Fibroblast of peridontal ligament (primary cell): ENCODE data around the gene SCUBE3.

Source experiments
- DNase-seq: peaks from one replicate; pipeline ENCODE4 v3.0.0-alpha.2; 2010; ENCODE audit errors: extremely low read depth

Gene SCUBE3

GRCh38 chr6:35213824-35214756, at the start of gene SCUBE3:
SCUBE3 (plus strand) TSS chr6:35213956; CDS start chr6:35214419, 463 bp downstream.
- peak; percentile 25 for DNase-seq

- no peak for DNase-seq
Measured at GRCh38 chr6:35164277-35164676, 49.5 kb upstream of the SCUBE3 start.

DNA sequence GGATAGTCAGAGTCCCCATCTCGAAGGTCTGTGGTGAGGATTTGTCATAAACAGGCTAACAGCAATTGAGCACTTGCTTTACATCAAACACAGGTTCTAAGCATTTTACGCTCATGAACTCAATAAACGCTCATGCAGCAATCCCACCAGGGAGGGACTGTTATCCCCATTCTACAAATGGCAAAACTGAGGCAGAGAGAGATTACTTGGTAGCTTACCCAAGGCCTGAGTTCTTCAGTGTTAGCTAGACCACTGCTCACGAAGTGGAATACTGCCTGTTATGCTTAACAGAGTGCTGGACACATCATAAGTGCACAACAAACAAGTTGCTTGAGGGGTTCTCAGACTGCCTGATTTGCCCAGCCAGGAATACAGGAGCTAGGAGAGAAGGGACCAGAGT, 48.9 kb upstream of the SCUBE3 start:
- DNase-seq: no peak

DNA sequence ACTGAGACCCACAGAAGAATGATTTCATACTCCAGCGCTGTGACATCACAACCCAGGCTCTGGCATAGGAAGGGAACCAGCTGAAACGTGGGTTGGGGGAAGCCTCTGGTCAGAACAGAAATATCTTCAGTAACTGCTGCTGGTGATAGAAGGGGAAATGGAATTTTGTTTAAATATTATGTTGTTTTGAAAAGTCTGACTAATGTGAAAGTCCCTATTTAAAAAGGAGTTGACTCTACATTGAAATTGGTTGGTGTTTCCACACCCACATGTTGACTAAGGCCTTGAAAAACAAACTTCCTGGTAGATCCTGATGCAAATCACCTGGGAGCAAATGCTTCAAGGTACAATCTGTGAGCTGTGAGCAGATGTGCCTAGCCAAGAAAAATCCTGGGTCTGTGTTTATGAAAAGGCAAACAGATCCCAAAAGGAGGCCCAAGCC, 48.1 kb upstream of the SCUBE3 start:
- peak; percentile 58 for DNase-seq

GRCh38 chr6:35166116-35166515, 47.6 kb upstream of the SCUBE3 start:
- DNase-seq: no peak

GRCh38 chr6:35166520-35166919, 47.2 kb upstream of the SCUBE3 start:
- no peak for DNase-seq

- DNase-seq: no peak
Measured at GRCh38 chr6:35167505-35167904, 46.3 kb upstream of the SCUBE3 start.

GRCh38 chr6:35168461-35168861, 45.3 kb upstream of the SCUBE3 start:
- DNase-seq: no peak

GRCh38 chr6:35170166-35170565, 43.6 kb upstream of the SCUBE3 start:
- peak; percentile 71 for DNase-seq

DNA sequence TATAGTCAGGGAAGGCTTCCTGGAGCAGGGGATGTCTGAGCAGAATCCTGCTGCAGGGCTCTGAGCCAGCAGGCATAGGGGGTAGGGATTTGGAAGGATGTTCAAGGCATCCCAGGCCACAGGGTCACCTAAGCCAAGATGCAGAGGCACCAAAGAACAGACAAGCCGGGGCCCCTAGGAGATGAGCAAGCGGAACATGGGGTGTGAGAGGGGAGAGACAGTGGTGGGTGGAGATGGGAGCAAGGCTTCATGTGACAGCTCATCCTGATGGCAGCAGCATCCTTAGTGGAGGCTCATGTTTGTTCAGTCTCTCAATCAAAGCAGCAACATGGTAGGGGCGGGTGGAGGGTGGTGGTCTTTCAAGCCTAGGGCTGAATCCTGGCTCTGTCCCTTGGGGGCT, 42.9 kb upstream of the SCUBE3 start:
- DNase-seq: no peak

GRCh38 chr6:35173044-35173426, 40.7 kb upstream of the SCUBE3 start:
- DNase-seq: no peak

- no peak for DNase-seq
Measured at GRCh38 chr6:35173427-35174087, 40.2 kb upstream of the SCUBE3 start.

DNA sequence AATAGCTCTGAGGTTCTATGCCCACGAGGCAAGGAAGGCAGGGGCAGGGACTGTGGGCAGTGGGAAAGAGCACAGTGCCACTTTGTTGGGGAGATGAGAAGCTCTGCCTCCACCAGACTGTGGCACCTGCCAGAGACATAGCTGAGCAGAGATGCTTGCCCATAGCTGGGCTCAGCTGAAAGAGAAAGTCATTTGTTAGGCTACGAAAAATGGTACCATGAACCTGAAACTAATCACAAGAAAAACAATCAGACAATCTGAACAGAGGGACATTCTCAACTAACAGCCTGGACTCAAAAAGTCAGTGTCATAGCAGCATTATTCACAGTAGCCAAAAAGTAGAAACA, 39.7 kb upstream of the SCUBE3 start:
- no peak for DNase-seq

DNA sequence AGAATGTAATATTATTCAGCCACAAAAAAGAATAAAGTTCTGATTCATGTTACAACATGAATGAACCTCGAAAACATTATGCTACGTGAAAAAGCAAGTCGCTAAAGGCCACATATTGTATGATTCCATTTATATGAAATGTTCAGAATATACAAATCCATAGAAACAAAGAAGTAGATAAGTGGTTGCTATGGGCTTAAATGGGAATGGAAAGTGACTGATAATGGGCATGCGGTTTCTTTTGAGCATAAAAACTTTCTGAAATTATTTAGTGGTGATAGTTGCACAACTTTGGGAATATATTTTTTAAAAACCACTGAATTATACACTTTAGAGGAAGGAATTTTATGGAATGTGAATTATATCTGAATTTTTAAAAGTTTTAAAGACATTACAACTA, 39.3 kb upstream of the SCUBE3 start:
- no peak for DNase-seq

GRCh38 chr6:35176301-35177024, 37.3 kb upstream of the SCUBE3 start:
- DNase-seq: no peak

DNA sequence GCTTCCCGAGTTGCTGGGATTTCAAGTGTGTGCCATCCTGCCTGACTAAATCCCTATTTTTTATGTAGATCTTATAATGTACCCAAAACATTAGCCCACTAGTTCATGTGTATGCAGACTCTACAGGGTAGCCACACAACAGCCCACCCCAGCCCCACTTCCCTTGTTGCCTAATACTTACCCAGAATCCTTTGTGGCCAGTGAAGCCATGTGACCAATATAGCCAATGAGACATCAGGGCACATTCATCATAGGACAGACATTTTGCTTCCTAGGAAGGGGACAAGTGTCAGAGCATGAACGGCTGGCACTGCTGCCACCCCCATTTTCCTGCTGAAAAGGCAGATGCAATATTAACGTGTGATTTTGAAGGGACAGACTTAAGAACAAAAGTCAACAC, 36.6 kb upstream of the SCUBE3 start:
- no peak for DNase-seq

GRCh38 chr6:35177596-35177995, 36.2 kb upstream of the SCUBE3 start:
- no peak for DNase-seq

- no peak for DNase-seq
Measured at GRCh38 chr6:35178012-35178411, 35.7 kb upstream of the SCUBE3 start.

DNA sequence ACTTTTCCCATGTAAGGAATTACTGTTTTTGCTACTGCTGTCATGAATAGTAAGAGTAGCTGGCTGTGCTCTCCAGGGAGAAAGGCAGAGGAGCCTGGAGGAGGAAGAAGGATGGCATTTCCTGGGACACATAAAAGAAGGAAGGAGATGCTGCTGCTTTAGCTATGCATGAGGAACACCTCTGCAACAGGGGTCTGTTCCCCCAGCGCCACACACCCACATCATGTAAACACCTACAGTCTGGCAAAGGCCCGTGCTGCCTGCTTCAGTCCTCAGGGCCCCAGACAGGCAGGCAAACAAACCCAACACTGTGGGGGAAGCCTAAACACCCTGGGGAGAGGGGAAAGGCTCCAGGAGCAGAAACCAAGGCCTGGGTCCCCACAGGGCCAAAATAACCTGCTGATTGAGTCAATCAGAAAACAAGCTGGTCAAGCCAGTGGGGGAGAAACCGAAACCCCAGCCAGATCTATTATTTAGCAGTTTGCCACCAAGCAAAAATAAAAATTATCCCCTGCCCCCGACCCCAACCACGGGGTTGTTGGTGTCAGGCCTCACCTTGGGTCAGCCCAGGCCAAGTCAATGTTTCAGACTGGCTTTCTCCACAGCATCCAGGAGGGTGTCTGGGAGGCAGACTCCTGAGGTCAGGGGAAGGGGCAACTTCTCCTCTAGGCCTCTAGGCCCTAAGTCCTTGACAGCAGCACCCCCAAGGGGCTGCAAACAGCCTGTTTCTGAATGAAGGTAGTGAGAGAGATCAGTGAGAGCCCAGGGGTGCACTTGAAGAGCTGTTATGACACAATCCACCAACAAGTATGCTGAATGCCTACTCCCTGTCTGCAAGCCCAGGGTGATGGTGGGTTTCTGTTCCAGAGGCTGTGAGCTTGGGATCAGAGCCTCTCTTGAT, 34.6 kb upstream of the SCUBE3 start:
- DNase-seq: no peak

- DNase-seq: no peak
Measured at GRCh38 chr6:35179901-35180535, 33.7 kb upstream of the SCUBE3 start.
